H1 (cell line): ENCODE results near the gene CAMTA1. TPM values are rescaled to one million over a fixed set of nuclear protein-coding genes. Genes with fewer than 3 reads are reported as not detected.

Experiments used
- CBX8 ChIP-seq: fragments of 300-800, 300-1000 bp; sonication (generic); IDR thresholded peaks from 2 replicates; pipeline ENCODE4 v1.7.1; 2016; ENCODE audit warnings: low read depth, low read length, borderline replicate concordance
- CREB1 ChIP-seq: IDR thresholded peaks from 2 replicates; pipeline ENCODE4 v1.6.1; 2012; ENCODE audit warnings: inconsistent platforms
- HDAC6 ChIP-seq: IDR thresholded peaks from one replicate; pipeline ENCODE4 v1.7.1; 2012; ENCODE audit warnings: low read depth, mild to moderate bottlenecking, inconsistent platforms, low read length, moderate library complexity
- TEAD4 ChIP-seq: IDR thresholded peaks from 2 replicates; pipeline ENCODE4 v1.6.1; 2012; ENCODE audit warnings: low read depth, low read length, inconsistent platforms, mixed read lengths
- USF2 ChIP-seq: IDR thresholded peaks from 2 replicates; pipeline ENCODE4 v1.6.1; 2011; ENCODE audit warnings: low read length, improper control_type of control experiment
- polyA plus RNA-seq, 7 experiments: library from polyadenylated mRNA; depleted of rRNA in 3 of 7; stranded (reverse) in 5 of 7; unstranded in 2 of 7; fragments of >200 nt in 5 of 7; fragments of 200-250 nt in 2 of 7; gene quantifications; 1 replicate in 5 of 7; 2 replicates in 1 of 7; 4 replicates in 1 of 7; pipeline versions ENCODE4 v1.2.1 to v1.2.3, GENCODE V29; 2011 to 2013; ENCODE audit warnings: missing spikeins in 2 of 7, mixed read lengths in 2 of 7
- total RNA-seq: library from RNA; stranded (reverse); fragmentation: NEBNext Ultra II Directional; extraction: Animal tissue kit (Norgen Biotek cat#: 25700); gene quantifications from 2 replicates; pipeline ENCODE4 v1.2.1, GENCODE V29; 2021

CAMTA1 gene
- total and polyA plus RNA-seq, 2 of the 8 experiments (the other 6 are each of a cell fraction or from before 2014, with no cell fraction given), result 65.0 to 119 TPM

- TF ChIP-seq USF2, result no peak
- TF ChIP-seq CBX8, result no peak
- no peak for TF ChIP-seq HDAC6
- no peak for TF ChIP-seq TEAD4
- TF ChIP-seq CREB1, result no peak
Measured at GRCh38 chr1:6897138-6897537, 111.9 kb downstream of the CAMTA1 start (continued).
